GM12878 (cell line): ENCODE data around the gene SLC17A8. TPM values are rescaled to one million over a fixed set of nuclear protein-coding genes. Genes with fewer than 3 reads are reported as not detected.

Experiments
- ATAC-seq: fragments of 200-7000 bp; cut with Tn5 transposase; 3 replicates; pipeline ENCODE4 v1.9.1; 2020; ENCODE audit warnings: mild to moderate bottlenecking, moderate library complexity
- BruUV-seq: library from RNA; stranded (reverse); fragments of 400-500 nt; replicated peaks from 2 replicates; lab custom pipeline; 2021; lab: Mats Ljungman, UMichigan
- CTCF ChIA-PET: fragments of 300-600 bp; sonication (Branson Sonifier 250); formaldehyde crosslinking; extraction: SDS; loops from one replicate; lab custom pipeline; 2021; ENCODE audit warnings: inconsistent platforms; lab: Yijun Ruan, JAX
- POLR2A ChIA-PET: fragments of 350-600 bp; formaldehyde crosslinking; extraction: SDS; loops from one replicate; lab custom pipeline; 2021; ENCODE audit warnings: inconsistent platforms; lab: Charles Lee
- RAD21 ChIA-PET: fragments of 300-600 bp; sonication (Branson Sonifier 250); formaldehyde crosslinking; loops from one replicate; lab custom pipeline; 2023; ENCODE audit warnings: antibody characterized with exemption; ENCODE audit not compliant: unreplicated experiment; lab: Charles Lee
- SMC1A ChIA-PET: fragments of 300-600 bp; sonication (Branson Sonifier 250); formaldehyde crosslinking; loops from one replicate; lab custom pipeline; 2023; ENCODE audit not compliant: unreplicated experiment, uncharacterized antibody; lab: Charles Lee
- DNase-seq: peaks from one replicate; pipeline ENCODE4 v3.0.0-alpha.2; 2011; ENCODE audit warnings: low read depth, low spot score
- FAIRE-seq: peaks from 3 replicates; lab custom pipeline; 2011; peaks lifted over from hg19 to GRCh38; lab: Jason Lieb, UNC
- H2AFZ ChIP-seq: 2 replicates; pipeline ENCODE4 v1.6.0; 2011; ENCODE audit warnings: low read depth, low read length, control low read depth; ENCODE audit not compliant: control insufficient read depth
- H3K27ac ChIP-seq: 2 replicates; pipeline ENCODE4 v1.5.1; 2011; ENCODE audit warnings: control low read depth; ENCODE audit not compliant: control insufficient read depth, insufficient read depth
- H3K27me3 ChIP-seq, 2 experiments: replicated peaks in 1 of 2; 2 replicates each; pipeline versions ENCODE4 v1.6.0 to v1.6.1; 2011; ENCODE audit warnings: low read length in 1 of 2; ENCODE audit not compliant: control insufficient read depth in 2 of 2, insufficient read depth in 2 of 2
- H3K36me3 ChIP-seq, 2 experiments: 2 replicates each; pipeline ENCODE4 v1.5.1; 2011; ENCODE audit warnings: low read length in 1 of 2; ENCODE audit not compliant: control insufficient read depth in 2 of 2, insufficient read depth in 2 of 2
- H3K4me1 ChIP-seq: 2 replicates; pipeline ENCODE4 v1.6.1; 2011; ENCODE audit warnings: mild to moderate bottlenecking, low read length, moderate library complexity, mixed read lengths; ENCODE audit not compliant: control insufficient read depth, insufficient read depth
- H3K4me2 ChIP-seq: 2 replicates; pipeline ENCODE4 v1.6.0; 2011; ENCODE audit warnings: control low read depth; ENCODE audit not compliant: control insufficient read depth, insufficient read depth
- H3K4me3 ChIP-seq: fragments of 200-600 bp; sonication (generic); 2 replicates; pipeline ENCODE4 v1.5.1; 2016
- H3K79me2 ChIP-seq: 2 replicates; pipeline ENCODE4 v1.6.0; 2011; ENCODE audit warnings: low read length; ENCODE audit not compliant: control insufficient read depth, insufficient read depth
- H3K9ac ChIP-seq: 2 replicates; pipeline ENCODE4 v1.8.0; 2011; ENCODE audit warnings: low read length, control low read depth, mixed read lengths; ENCODE audit not compliant: control insufficient read depth, insufficient read depth
- H3K9me3 ChIP-seq: replicated peaks from 3 replicates; pipeline ENCODE4 v1.5.1; 2011; ENCODE audit warnings: mild to moderate bottlenecking, low read length; ENCODE audit not compliant: control insufficient read depth, insufficient read depth
- H4K20me1 ChIP-seq: 2 replicates; pipeline ENCODE4 v1.6.0; 2011; ENCODE audit not compliant: control insufficient read depth, insufficient read depth
- BACH1 ChIP-seq: fragments of 450-650 bp; IDR thresholded peaks from 2 replicates; pipeline ENCODE4 v1.6.1; 2017; ENCODE audit warnings: mild to moderate bottlenecking, borderline replicate concordance
- BRCA1 ChIP-seq: IDR thresholded peaks from 2 replicates; pipeline ENCODE4 v1.6.1; 2011; ENCODE audit warnings: low read depth, low read length, improper control_type of control experiment
- CBFB ChIP-seq: IDR thresholded peaks from 2 replicates; pipeline ENCODE4 v1.6.1; 2016; ENCODE audit warnings: antibody characterized with exemption, low read depth
- CHD1 ChIP-seq: IDR thresholded peaks from 2 replicates; pipeline ENCODE4 v1.6.1; 2012; ENCODE audit warnings: low read depth, low read length, improper control_type of control experiment
- DPF2 ChIP-seq: fragments of 450-650 bp; IDR thresholded peaks from 2 replicates; pipeline ENCODE4 v1.6.1; 2017; ENCODE audit warnings: mild to moderate bottlenecking
- GABPA ChIP-seq: IDR thresholded peaks from 2 replicates; pipeline ENCODE4 v1.6.1; 2014; ENCODE audit warnings: antibody characterized with exemption, low read depth, mild to moderate bottlenecking, inconsistent platforms
- HCFC1 ChIP-seq: fragments of 150-350 bp; IDR thresholded peaks from 2 replicates; pipeline ENCODE4 v1.6.1; 2014; ENCODE audit warnings: low read length
- JUNB ChIP-seq: IDR thresholded peaks from 2 replicates; pipeline ENCODE4 v1.6.1; 2016; ENCODE audit warnings: antibody characterized with exemption, mild to moderate bottlenecking
- RBBP5 ChIP-seq: fragments of 200-600 bp; sonication (generic); conservative IDR thresholded peaks from 2 replicates; pipeline ENCODE4 v1.6.1; 2016
- SMARCA5 ChIP-seq: fragments of 450-650 bp; IDR thresholded peaks from 2 replicates; pipeline ENCODE4 v1.6.1; 2017; ENCODE audit warnings: mild to moderate bottlenecking
- SPI1 ChIP-seq: IDR thresholded peaks from 2 replicates; pipeline ENCODE4 v1.6.1; 2011; ENCODE audit warnings: low read depth, mild to moderate bottlenecking, low read length, moderate library complexity, borderline replicate concordance; ENCODE audit not compliant: insufficient read depth
- SUPT20H ChIP-seq: IDR thresholded peaks from 2 replicates; pipeline ENCODE4 v1.6.1; 2011; ENCODE audit warnings: low read depth, mild to moderate bottlenecking, low read length, moderate library complexity, borderline replicate concordance; ENCODE audit not compliant: control insufficient read depth
- TCF7 ChIP-seq: IDR thresholded peaks from 2 replicates; pipeline ENCODE4 v1.6.1; 2014; ENCODE audit warnings: antibody characterized with exemption, borderline replicate concordance
- ZNF274 ChIP-seq: IDR thresholded peaks from one replicate; pipeline ENCODE4 v1.8.0; 2011; ENCODE audit not compliant: insufficient read length, insufficient read depth
- WGBS: methylation state at CpG from one replicate; pipeline ENCODE4 v1.1.6; 2016; ENCODE audit warnings: low lambda C conversion rate; ENCODE audit not compliant: insufficient replicate concordance, insufficient coverage; ENCODE audit errors: missing lambda C conversion rate; 5-methylcytosine and 5-hydroxymethylcytosine counted together
- in situ Hi-C: fragments of 300-500 bp; cut with MboI; formaldehyde crosslinking; loops from 9 replicates; pipeline ENCODE4 v1.14.3; 2018; ENCODE audit warnings: mixed read lengths
- intact Hi-C: fragments of 100-400 bp; cut with micrococcal nuclease; formaldehyde crosslinking; loops from one replicate; pipeline ENCODE4 v1.14.2; 2022; ENCODE audit not compliant: unreplicated experiment
- polyA plus RNA-seq, 11 experiments: library from polyadenylated mRNA; depleted of rRNA in 4 of 11; unstranded in 6 of 11; stranded (reverse) in 5 of 11; fragments of >200 nt; fragmentation: Nextera tagmentation in 4 of 11; fragmentation: Illumina TruSeq in 1 of 11; extraction: Ambion mirVana in 4 of 11; extraction: Trizol in 1 of 11; gene quantifications; 1 replicate in 1 of 11; 2 replicates in 10 of 11; pipeline versions ENCODE4 v1.2.1 to v1.2.3, GENCODE V29; 2011 to 2016; ENCODE audit warnings: inconsistent platforms in 2 of 11, missing spikeins in 2 of 11, low read depth in 1 of 11
- total RNA-seq, 4 experiments: library from RNA; depleted of rRNA in 3 of 4; stranded (reverse); fragments of >200 nt in 3 of 4; fragmentation: Illumina TruSeq in 1 of 4; extraction: Trizol in 1 of 4; gene quantifications; 2 replicates each; pipeline versions ENCODE4 v1.2.1 to v1.2.3, GENCODE V29; 2013 to 2021
- TF ChIP-seq, protein P1 (sequence below): IDR thresholded peaks from 2 replicates; pipeline ENCODE4 v1.6.1; 2012; ENCODE audit warnings: low read length, inconsistent platforms
- TF ChIP-seq, protein P2 (sequence below): fragments of 450-650 bp; IDR thresholded peaks from 2 replicates; pipeline ENCODE4 v1.6.1; 2018; ENCODE audit warnings: borderline replicate concordance, mild to moderate bottlenecking; ENCODE audit not compliant: partially characterized antibody
- TF ChIP-seq, protein P3 (sequence below): IDR thresholded peaks from 2 replicates; pipeline ENCODE4 v1.6.1; 2012; ENCODE audit warnings: low read depth, low read length, improper control_type of control experiment

The SLC17A8 gene
- total and polyA plus RNA-seq, 10 of the 15 experiments (the other 5 are each of a cell fraction or from before 2014, with no cell fraction given), result 0.18 TPM; not detected in 9

- TF ChIP-seq, protein P1, sequence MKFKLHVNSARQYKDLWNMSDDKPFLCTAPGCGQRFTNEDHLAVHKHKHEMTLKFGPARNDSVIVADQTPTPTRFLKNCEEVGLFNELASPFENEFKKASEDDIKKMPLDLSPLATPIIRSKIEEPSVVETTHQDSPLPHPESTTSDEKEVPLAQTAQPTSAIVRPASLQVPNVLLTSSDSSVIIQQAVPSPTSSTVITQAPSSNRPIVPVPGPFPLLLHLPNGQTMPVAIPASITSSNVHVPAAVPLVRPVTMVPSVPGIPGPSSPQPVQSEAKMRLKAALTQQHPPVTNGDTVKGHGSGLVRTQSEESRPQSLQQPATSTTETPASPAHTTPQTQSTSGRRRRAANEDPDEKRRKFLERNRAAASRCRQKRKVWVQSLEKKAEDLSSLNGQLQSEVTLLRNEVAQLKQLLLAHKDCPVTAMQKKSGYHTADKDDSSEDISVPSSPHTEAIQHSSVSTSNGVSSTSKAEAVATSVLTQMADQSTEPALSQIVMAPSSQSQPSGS, result no peak
- TF ChIP-seq RBBP5 (no peak), GABPA (no peak), SUPT20H (no peak), TCF7 (no peak)
Measured at GRCh38 chr12:100311317-100311716, 45.6 kb upstream of the SLC17A8 start (continued).

DNA sequence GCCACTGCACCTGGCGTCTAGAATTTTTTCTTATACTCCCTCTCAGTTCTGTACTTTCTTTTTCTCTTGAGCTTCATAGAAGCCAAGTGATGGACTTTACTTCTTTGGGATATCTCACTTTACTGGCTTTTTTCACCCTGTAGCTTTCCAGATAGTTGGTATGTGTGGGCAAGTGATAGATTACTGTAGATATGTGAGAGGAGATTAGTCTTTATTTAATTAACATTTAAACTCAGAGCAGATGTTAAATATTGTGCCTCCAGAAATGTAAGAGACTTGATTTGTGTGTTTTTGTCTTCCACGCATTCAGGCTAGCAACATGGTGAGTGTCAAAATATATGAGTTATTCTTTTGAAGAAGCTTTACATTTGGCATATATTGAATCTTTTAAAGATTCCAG, 39.5 kb upstream of the SLC17A8 start:
- no peak for FAIRE-seq

More for the DNA sequence above, 39.5 kb upstream of the SLC17A8 start:
- no peak for TF ChIP-seq HCFC1
- no peak for TF ChIP-seq JUNB
- TF ChIP-seq SPI1, result no peak
- TF ChIP-seq, protein P2, sequence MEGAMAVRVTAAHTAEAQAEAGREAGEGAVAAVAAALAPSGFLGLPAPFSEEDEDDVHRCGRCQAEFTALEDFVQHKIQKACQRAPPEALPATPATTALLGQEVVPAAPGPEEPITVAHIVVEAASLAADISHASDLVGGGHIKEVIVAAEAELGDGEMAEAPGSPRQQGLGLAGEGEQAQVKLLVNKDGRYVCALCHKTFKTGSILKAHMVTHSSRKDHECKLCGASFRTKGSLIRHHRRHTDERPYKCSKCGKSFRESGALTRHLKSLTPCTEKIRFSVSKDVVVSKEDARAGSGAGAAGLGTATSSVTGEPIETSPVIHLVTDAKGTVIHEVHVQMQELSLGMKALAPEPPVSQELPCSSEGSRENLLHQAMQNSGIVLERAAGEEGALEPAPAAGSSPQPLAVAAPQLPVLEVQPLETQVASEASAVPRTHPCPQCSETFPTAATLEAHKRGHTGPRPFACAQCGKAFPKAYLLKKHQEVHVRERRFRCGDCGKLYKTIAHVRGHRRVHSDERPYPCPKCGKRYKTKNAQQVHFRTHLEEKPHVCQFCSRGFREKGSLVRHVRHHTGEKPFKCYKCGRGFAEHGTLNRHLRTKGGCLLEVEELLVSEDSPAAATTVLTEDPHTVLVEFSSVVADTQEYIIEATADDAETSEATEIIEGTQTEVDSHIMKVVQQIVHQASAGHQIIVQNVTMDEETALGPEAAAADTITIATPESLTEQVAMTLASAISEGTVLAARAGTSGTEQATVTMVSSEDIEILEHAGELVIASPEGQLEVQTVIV, result no peak
- TF ChIP-seq CHD1, result no peak
- TF ChIP-seq DPF2, result no peak
- TF ChIP-seq, protein P3, sequence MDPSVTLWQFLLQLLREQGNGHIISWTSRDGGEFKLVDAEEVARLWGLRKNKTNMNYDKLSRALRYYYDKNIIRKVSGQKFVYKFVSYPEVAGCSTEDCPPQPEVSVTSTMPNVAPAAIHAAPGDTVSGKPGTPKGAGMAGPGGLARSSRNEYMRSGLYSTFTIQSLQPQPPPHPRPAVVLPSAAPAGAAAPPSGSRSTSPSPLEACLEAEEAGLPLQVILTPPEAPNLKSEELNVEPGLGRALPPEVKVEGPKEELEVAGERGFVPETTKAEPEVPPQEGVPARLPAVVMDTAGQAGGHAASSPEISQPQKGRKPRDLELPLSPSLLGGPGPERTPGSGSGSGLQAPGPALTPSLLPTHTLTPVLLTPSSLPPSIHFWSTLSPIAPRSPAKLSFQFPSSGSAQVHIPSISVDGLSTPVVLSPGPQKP, result no peak
- no peak for TF ChIP-seq ZNF274
- TF ChIP-seq BACH1, result no peak
- TF ChIP-seq SMARCA5, result no peak
- TF ChIP-seq CBFB, result no peak
- no peak for TF ChIP-seq BRCA1
- Histone ChIP-seq H3K36me3 (peaks cover 2 to 12% of the 10 kb centered on the region in 2 experiments), H2AFZ (no peak overlapping the region), H3K9ac (no peak overlapping the region), H3K9me3 (no peaks in the 10 kb centered on the region; the same call in 2 of the 3 replicates), H3K4me2 (no peak overlapping the region), H3K27ac (no peak overlapping the region), H3K4me1 (no peaks in the 10 kb centered on the region), H4K20me1 (no peaks in the 10 kb centered on the region), H3K79me2 (no peaks in the 10 kb centered on the region), H3K27me3 (no peaks in the 10 kb centered on the region), H3K4me3 (no peak overlapping the region)
- in situ Hi-C loops, result no loop called here
- ChIA-PET SMC1A (interaction anchor here (0.9 to 1.2 kb wide), 3 partner anchors 12 to 72 kb away, joined by 3 to 4 read pairs (median 3); partner anchors contain the start of genes DEPDC4 and SCYL2), POLR2A (interaction anchor here (0.6 to 1.2 kb wide), 2 partner anchors 12 to 965 kb away, joined by 4 to 5 read pairs; no protein-coding TSS in a partner anchor), CTCF (interaction anchor here (1.0 to 1.6 kb wide), 2 partner anchors 12 to 82 kb away, joined by 3 read pairs; no protein-coding TSS in a partner anchor), RAD21 (interaction anchor here (1.5 kb wide), 1 partner anchor 354 kb away, joined by 3 read pairs; no protein-coding TSS in a partner anchor)
- intact Hi-C loops, result no loop called here
- WGBS, result 100% methylated on average over 2 of the region's 2 CpGs
- ATAC-seq (no peak), DNase-seq (no peak)
- BruUV-seq, result no TSS peak
